Esophagus muscularis mucosa (tissue), 4 donors: ENCODE data around the gene FDPS. TPM values are rescaled to one million over a fixed set of nuclear protein-coding genes. Genes with fewer than 3 reads are reported as not detected.

ENCODE experiments used
- DNase-seq: peaks from one replicate; pipeline ENCODE4 v3.0.0-alpha.2; 2017; ENCODE audit errors: extremely low spot score
- H3K27ac ChIP-seq, 4 donors: fragments of 200-600 bp; sonication (generic); replicated peaks in 1 of 4; 1 replicate in 3 of 4; 2 replicates in 1 of 4; pipeline ENCODE4 v1.5.1; 2016 to 2019; ENCODE audit warnings: mild to moderate bottlenecking in 1 of 4
- H3K27me3 ChIP-seq, 4 donors: fragments of 200-600 bp; sonication (generic); one replicate each; pipeline versions ENCODE4 v1.5.1 to v1.6.0; 2016 to 2019
- H3K36me3 ChIP-seq, 4 donors: fragments of 200-600 bp; sonication (generic); one replicate each; pipeline ENCODE4 v1.5.1; 2016 to 2019
- H3K4me1 ChIP-seq, 4 donors: fragments of 200-600 bp; sonication (generic); one replicate each; pipeline ENCODE4 v1.5.1; 2016 to 2019
- H3K4me3 ChIP-seq, 4 donors: fragments of 200-600 bp; sonication (generic); 1 replicate in 2 of 4; 2 replicates in 2 of 4; pipeline ENCODE4 v1.5.1; 2016 to 2019; ENCODE audit warnings: mild to moderate bottlenecking in 4 of 4, moderate library complexity in 1 of 4
- H3K9me3 ChIP-seq, 4 donors: fragments of 200-600 bp; sonication (generic); 1 replicate in 3 of 4; 2 replicates in 1 of 4; pipeline ENCODE4 v1.5.1; 2016 to 2019
- CTCF ChIP-seq, 3 experiments: fragments of 200-600 bp in 2 of 3; fragments of 450-650 bp in 1 of 3; sonication (generic) in 2 of 3; IDR thresholded peaks; one replicate each; pipeline ENCODE4 v1.5.1; 2017 to 2019; ENCODE audit warnings: antibody characterized with exemption in 3 of 3, mild to moderate bottlenecking in 2 of 3, moderate library complexity in 1 of 3
- EP300 ChIP-seq: sonication (generic); formaldehyde crosslinking; IDR thresholded peaks from one replicate; pipeline ENCODE4 v1.6.1; 2017; ENCODE audit warnings: antibody characterized with exemption
- POLR2A ChIP-seq: fragments of 450-650 bp; IDR thresholded peaks from one replicate; pipeline ENCODE4 v1.6.1; 2017; ENCODE audit warnings: antibody characterized with exemption, moderate library complexity, mild to moderate bottlenecking, low read depth
- POLR2AphosphoS5 ChIP-seq, 2 donors: sonication (generic); formaldehyde crosslinking; IDR thresholded peaks; one replicate each; pipeline ENCODE4 v1.6.1; 2017; ENCODE audit warnings: antibody characterized with exemption in 2 of 2
- WGBS: methylation state at CpG from one replicate; pipeline ENCODE4 v1.1.5; 2018; 5-methylcytosine and 5-hydroxymethylcytosine counted together
- intact Hi-C: fragments of 100-400 bp; cut with DNase I; formaldehyde crosslinking; loops from one replicate; pipeline ENCODE4 v1.15.1; 2023
- total RNA-seq, 4 donors: library from RNA; depleted of rRNA; stranded (reverse); fragments of >200 nt; gene quantifications; one replicate each; pipeline versions ENCODE4 v1.1.0 to v1.2.1, GENCODE V29; 2016

The FDPS gene
- total RNA-seq, 4 donors from 2014 or later, result 70.2 to 97.2 (median 82.0) TPM

- peaks cover 8 to 13% (median 12%) of the 10 kb centered on the region in 4 donors for H3K4me1 ChIP-seq
- no peak for TF ChIP-seq CTCF (IDR thresholded peaks at IDR 0.05)
- TF ChIP-seq POLR2A, result no peak
- no peak for TF ChIP-seq EP300
- TF ChIP-seq POLR2AphosphoS5 (IDR thresholded peaks at IDR 0.05), result no peak
- WGBS, result 88% methylated on average over 17 of the region's 17 CpGs
- intact Hi-C loops, result no loop called here
- H3K4me3 ChIP-seq, result no peak overlapping the region
- no peak overlapping the region for H3K27ac ChIP-seq
- no peaks in the 10 kb centered on the region for H3K9me3 ChIP-seq
- no peak for DNase-seq
- peaks cover 0 to under 1% (median 0%) of the 10 kb centered on the region in 4 donors for H3K36me3 ChIP-seq
- H3K27me3 ChIP-seq, result peaks cover 0 to 45% (median 12%) of the 10 kb centered on the region in 4 donors
Measured at GRCh38 chr1:155293086-155293749, 15.4 kb upstream of the FDPS start.

GRCh38 chr1:155294520-155295182 lies 14.0 kb upstream of the FDPS start:
- Histone ChIP-seq H3K27ac (no peak overlapping the region), H3K9me3 (no peaks in the 10 kb centered on the region), H3K4me1 (peaks cover 8 to 13% (median 12%) of the 10 kb centered on the region in 4 donors), H3K36me3 (no peaks in the 10 kb centered on the region), H3K4me3 (peak overlapping the region; percentile 16 to 40 (median 24)), H3K27me3 (peaks cover 0 to 49% (median 12%) of the 10 kb centered on the region in 4 donors)
- DNase-seq, result no peak
- TF ChIP-seq EP300 (no peak), POLR2A (no peak), CTCF (IDR thresholded peaks at IDR 0.05) (no peak), POLR2AphosphoS5 (IDR thresholded peaks at IDR 0.05) (no peak)
- intact Hi-C loops, result no loop called here
- WGBS, result 86% methylated on average over 2 of the region's 46 CpGs

- Histone ChIP-seq H3K9me3 (no peaks in the 10 kb centered on the region), H3K27ac (no peak overlapping the region), H3K27me3 (peaks cover 0 to 49% (median 12%) of the 10 kb centered on the region in 4 donors), H3K4me1 (peaks cover 8 to 13% (median 12%) of the 10 kb centered on the region in 4 donors), H3K36me3 (no peaks in the 10 kb centered on the region), H3K4me3 (peak overlapping the region; percentile 16 to 40 (median 24))
- DNase-seq, result no peak
- intact Hi-C loops, result no loop called here
- WGBS, result 16% methylated on average over 23 of the region's 47 CpGs
- no peak for TF ChIP-seq POLR2AphosphoS5 (IDR thresholded peaks at IDR 0.05)
- TF ChIP-seq CTCF (IDR thresholded peaks at IDR 0.05), result no peak
- TF ChIP-seq POLR2A, result no peak
- TF ChIP-seq EP300, result no peak
Measured at GRCh38 chr1:155295183-155295941, 13.3 kb upstream of the FDPS start.

- 86% methylated on average over 7 of the region's 7 CpGs for WGBS
Measured at GRCh38 chr1:155295942-155296267, 12.8 kb upstream of the FDPS start.

More at GRCh38 chr1:155295942-155296267, 12.8 kb upstream of the FDPS start:
- no peak for TF ChIP-seq CTCF (IDR thresholded peaks at IDR 0.05)
- no peak for TF ChIP-seq POLR2A
- TF ChIP-seq EP300, result no peak
- no peak for TF ChIP-seq POLR2AphosphoS5 (IDR thresholded peaks at IDR 0.05)
- H3K27me3 ChIP-seq, result peaks cover 0 to 49% (median 12%) of the 10 kb centered on the region in 4 donors
- no peak overlapping the region for H3K27ac ChIP-seq
- H3K4me3 ChIP-seq, result no peak overlapping the region
- H3K9me3 ChIP-seq, result no peaks in the 10 kb centered on the region
- no peaks in the 10 kb centered on the region for H3K36me3 ChIP-seq
- intact Hi-C loops, result no loop called here
- DNase-seq, result no peak
- H3K4me1 ChIP-seq, result peaks cover 8 to 13% (median 12%) of the 10 kb centered on the region in 4 donors
